DOHH2 (cell line): Measurements from ENCODE around the gene CMC1.

Experiments
- H3F3A ChIP-seq: fragments of 200-600 bp; sonication (generic), shearing (Covaris generic); 2 replicates; pipeline ENCODE4 v1.6.0; 2016; ENCODE audit warnings: antibody characterized with exemption, mild to moderate bottlenecking; ENCODE audit not compliant: control insufficient read depth, insufficient read depth
- H3K27ac ChIP-seq: fragments of 200-600 bp; sonication (generic); 2 replicates; pipeline ENCODE4 v1.5.1; 2014; ENCODE audit warnings: low read depth, mild to moderate bottlenecking, low read length, moderate library complexity
- H3K27me3 ChIP-seq: fragments of 200-600 bp; sonication (generic); 2 replicates; pipeline ENCODE4 v1.6.1; 2014; ENCODE audit warnings: mild to moderate bottlenecking, low read length, mixed read lengths; ENCODE audit not compliant: control insufficient read depth
- H3K36me3 ChIP-seq: fragments of 200-600 bp; sonication (generic); 2 replicates; pipeline ENCODE4 v1.6.1; 2014; ENCODE audit warnings: mild to moderate bottlenecking, low read length, moderate library complexity, mixed read lengths; ENCODE audit not compliant: control insufficient read depth
- H3K4me1 ChIP-seq: fragments of 200-600 bp; sonication (generic); 2 replicates; pipeline ENCODE4 v1.6.1; 2014; ENCODE audit warnings: mild to moderate bottlenecking, low read length, mixed read lengths; ENCODE audit not compliant: control insufficient read depth
- H3K4me2 ChIP-seq: fragments of 200-600 bp; sonication (generic); 2 replicates; pipeline ENCODE4 v1.6.0; 2014; ENCODE audit warnings: mild to moderate bottlenecking, low read length, moderate library complexity
- H3K4me3 ChIP-seq: fragments of 200-600 bp; sonication (generic); 2 replicates; pipeline ENCODE4 v1.5.1; 2014; ENCODE audit warnings: mild to moderate bottlenecking, low read length, mixed read lengths
- H3K79me2 ChIP-seq: fragments of 200-600 bp; sonication (generic); 2 replicates; pipeline ENCODE4 v1.6.1; 2014; ENCODE audit warnings: mild to moderate bottlenecking, low read length, mixed read lengths; ENCODE audit not compliant: control insufficient read depth
- H3K9me2 ChIP-seq: fragments of 200-600 bp; sonication (generic); replicated peaks from 2 replicates; pipeline ENCODE4 v1.6.1; 2014; ENCODE audit warnings: mild to moderate bottlenecking, low read length, mixed read lengths; ENCODE audit not compliant: control insufficient read depth
- H3K9me3 ChIP-seq: fragments of 200-600 bp; sonication (generic); 2 replicates; pipeline ENCODE4 v1.6.1; 2014; ENCODE audit warnings: antibody characterized with exemption, low read length, mixed read lengths; ENCODE audit not compliant: control insufficient read depth, insufficient read depth
- H4K20me1 ChIP-seq: fragments of 200-600 bp; sonication (generic); 2 replicates; pipeline ENCODE4 v1.6.0; 2014; ENCODE audit warnings: low read depth, mild to moderate bottlenecking, antibody characterized with exemption, low read length, moderate library complexity; ENCODE audit not compliant: control insufficient read depth, insufficient read depth
- EZH2phosphoT487 ChIP-seq: fragments of 200-600 bp; sonication (generic); IDR thresholded peaks from 2 replicates; pipeline ENCODE4 v1.6.1; 2017; ENCODE audit warnings: borderline replicate concordance, mild to moderate bottlenecking, antibody characterized with exemption, low read length, moderate library complexity, mixed read lengths
- TF ChIP-seq, protein P1 (sequence below): fragments of 200-600 bp; sonication (generic); IDR thresholded peaks from one replicate; pipeline ENCODE4 v1.5.1; 2014; ENCODE audit warnings: antibody characterized with exemption, mild to moderate bottlenecking, low read depth, low read length; ENCODE audit not compliant: poor library complexity, severe bottlenecking

CMC1 gene

GRCh38 chr3:28328188-28329151 is 87.1 kb downstream of the CMC1 start:
- Histone ChIP-seq H3K9me2 (no peaks in the 10 kb centered on the region), H3F3A (no peaks in the 10 kb centered on the region), H3K4me1 (no peaks in the 10 kb centered on the region), H3K9me3 (no peaks in the 10 kb centered on the region), H4K20me1 (no peaks in the 10 kb centered on the region), H3K4me2 (no peak overlapping the region), H3K36me3 (peaks cover 30% of the 10 kb centered on the region), H3K27me3 (no peaks in the 10 kb centered on the region), H3K4me3 (no peak overlapping the region), H3K79me2 (no peaks in the 10 kb centered on the region), H3K27ac (no peak overlapping the region)
- TF ChIP-seq EZH2phosphoT487: no peak
- TF ChIP-seq, protein P1, sequence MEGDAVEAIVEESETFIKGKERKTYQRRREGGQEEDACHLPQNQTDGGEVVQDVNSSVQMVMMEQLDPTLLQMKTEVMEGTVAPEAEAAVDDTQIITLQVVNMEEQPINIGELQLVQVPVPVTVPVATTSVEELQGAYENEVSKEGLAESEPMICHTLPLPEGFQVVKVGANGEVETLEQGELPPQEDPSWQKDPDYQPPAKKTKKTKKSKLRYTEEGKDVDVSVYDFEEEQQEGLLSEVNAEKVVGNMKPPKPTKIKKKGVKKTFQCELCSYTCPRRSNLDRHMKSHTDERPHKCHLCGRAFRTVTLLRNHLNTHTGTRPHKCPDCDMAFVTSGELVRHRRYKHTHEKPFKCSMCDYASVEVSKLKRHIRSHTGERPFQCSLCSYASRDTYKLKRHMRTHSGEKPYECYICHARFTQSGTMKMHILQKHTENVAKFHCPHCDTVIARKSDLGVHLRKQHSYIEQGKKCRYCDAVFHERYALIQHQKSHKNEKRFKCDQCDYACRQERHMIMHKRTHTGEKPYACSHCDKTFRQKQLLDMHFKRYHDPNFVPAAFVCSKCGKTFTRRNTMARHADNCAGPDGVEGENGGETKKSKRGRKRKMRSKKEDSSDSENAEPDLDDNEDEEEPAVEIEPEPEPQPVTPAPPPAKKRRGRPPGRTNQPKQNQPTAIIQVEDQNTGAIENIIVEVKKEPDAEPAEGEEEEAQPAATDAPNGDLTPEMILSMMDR: peak; percentile 66

DNA sequence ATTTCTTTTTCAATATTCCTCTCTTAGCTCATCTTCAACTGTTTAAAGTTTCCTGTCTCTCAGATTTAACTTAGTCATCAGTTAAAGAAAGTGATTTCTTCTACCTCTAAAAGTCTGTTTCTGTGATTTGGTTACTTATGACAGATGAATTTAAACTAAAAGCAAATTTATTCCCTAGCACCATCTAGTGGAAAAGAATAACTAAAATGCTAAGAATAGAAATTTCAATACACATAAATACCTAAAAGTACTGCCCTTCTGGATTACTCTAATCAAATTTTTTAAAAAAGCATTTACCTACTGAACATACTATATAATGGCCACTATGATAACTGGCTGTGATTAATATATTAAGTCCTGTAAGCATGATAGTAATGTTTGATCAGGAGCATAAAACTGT is 93.1 kb downstream of the CMC1 start:
- Histone ChIP-seq H3K4me2 (no peak overlapping the region), H3K36me3 (peaks cover 9% of the 10 kb centered on the region), H3K9me3 (no peaks in the 10 kb centered on the region), H3K27ac (no peak overlapping the region), H3K79me2 (no peaks in the 10 kb centered on the region), H3F3A (no peaks in the 10 kb centered on the region), H3K27me3 (no peaks in the 10 kb centered on the region), H4K20me1 (no peaks in the 10 kb centered on the region), H3K9me2 (no peaks in the 10 kb centered on the region), H3K4me1 (no peaks in the 10 kb centered on the region), H3K4me3 (no peak overlapping the region)
- no peak for TF ChIP-seq EZH2phosphoT487
- TF ChIP-seq, protein P1: peak; percentile 48

DNA sequence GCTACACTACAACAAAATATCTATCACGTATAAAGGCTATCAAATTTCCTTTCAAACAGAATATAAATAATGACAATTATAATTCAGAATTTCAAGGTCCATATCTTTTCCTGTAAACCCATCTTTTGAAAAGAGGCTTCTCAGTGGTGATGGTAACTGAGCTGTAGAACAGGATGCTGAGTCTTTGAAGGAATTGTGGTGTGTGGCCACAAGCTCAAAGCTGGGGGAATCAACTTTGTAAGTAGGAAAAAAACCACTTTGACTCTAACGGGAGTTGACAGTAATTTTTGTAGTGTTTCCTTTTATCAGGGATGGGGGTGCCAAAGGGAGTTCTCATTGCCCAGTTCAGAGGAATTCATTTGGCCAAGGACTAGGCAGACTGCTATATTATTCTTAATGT is 93.8 kb downstream of the CMC1 start:
- H3K9me2 ChIP-seq: no peaks in the 10 kb centered on the region
- no peak for TF ChIP-seq EZH2phosphoT487
- TF ChIP-seq, protein P1: no peak
- H3F3A ChIP-seq: no peaks in the 10 kb centered on the region
- no peak overlapping the region for H3K4me2 ChIP-seq
- no peaks in the 10 kb centered on the region for H3K79me2 ChIP-seq
- H3K9me3 ChIP-seq: no peaks in the 10 kb centered on the region
- H3K27ac ChIP-seq: no peak overlapping the region
- H3K27me3 ChIP-seq: no peaks in the 10 kb centered on the region
- H3K4me3 ChIP-seq: no peak overlapping the region
- H4K20me1 ChIP-seq: no peaks in the 10 kb centered on the region
- H3K4me1 ChIP-seq: no peaks in the 10 kb centered on the region
- peaks cover 16% of the 10 kb centered on the region for H3K36me3 ChIP-seq
